Measurements from ENCODE around the gene DNAL4. TPM values are rescaled to one million over a fixed set of nuclear protein-coding genes. Genes with fewer than 3 reads are reported as not detected.
A peak's percentile ranks its signal among the peaks of the same experiment; 100 is the strongest.

Gene DNAL4
- total and polyA plus RNA-seq, 12 donors, result 7.7 to 11.7 (median 9.9) TPM

DNA sequence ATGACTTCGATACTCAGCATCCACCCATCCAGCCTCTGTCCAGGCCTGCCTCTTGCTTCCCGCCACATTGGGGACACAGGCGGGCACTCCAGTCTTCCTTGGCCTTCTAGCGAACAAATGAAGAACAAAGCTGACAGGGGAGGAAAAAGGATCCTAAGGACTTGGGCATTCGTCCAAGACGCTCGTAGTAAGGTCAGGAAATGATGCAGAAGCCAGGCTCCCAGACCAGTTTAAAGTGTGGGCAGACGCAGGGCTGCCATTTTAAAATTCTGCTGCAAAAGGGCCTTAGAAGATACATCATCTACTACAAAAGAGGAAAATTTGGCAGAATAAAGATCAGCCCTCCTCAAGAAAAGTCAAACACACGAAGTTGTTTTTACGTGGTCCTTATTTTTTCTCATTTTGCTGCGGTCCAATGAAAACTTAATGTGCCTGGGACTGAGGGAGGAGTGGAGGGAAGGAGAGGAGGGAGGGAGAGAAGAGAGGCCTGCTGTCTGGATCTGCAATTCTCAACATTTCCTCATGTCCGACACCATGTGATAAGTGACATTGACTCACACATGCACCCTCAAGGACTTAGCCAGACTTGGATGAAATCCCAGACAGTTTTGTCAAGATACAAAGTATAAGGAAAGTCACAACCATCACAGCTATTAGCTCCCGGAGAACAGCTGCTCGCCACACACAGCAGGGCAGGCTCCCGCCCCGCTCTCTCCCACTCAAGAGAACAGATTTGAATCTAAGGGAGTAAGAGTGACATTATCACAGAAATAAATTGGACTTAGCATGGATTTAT, 5.7 kb downstream of the DNAL4 start:
- peak; percentile 42 to 72 for DNase-seq
- WGBS, 2 donors, result 22 to 28% methylated on average over 16 of the region's 16 CpGs

GRCh38 chr22:38786631-38787030, 7.3 kb downstream of the DNAL4 start:
- peaks cover 27 to 78% (median 59%) of the 10 kb centered on the region in 9 donors for H3K4me1 ChIP-seq
- peaks cover 0 to 33% (median 0%) of the 10 kb centered on the region in 9 donors for H3K36me3 ChIP-seq
- H3K27me3 ChIP-seq, result no peaks in the 10 kb centered on the region
- ATAC-seq (peak in 1 of 8 donors; percentile 8), DNase-seq (no peak)
- no peaks in the 10 kb centered on the region for H3K9me3 ChIP-seq
- no peak overlapping the region for H3K4me3 ChIP-seq
- TF ChIP-seq, protein P1, sequence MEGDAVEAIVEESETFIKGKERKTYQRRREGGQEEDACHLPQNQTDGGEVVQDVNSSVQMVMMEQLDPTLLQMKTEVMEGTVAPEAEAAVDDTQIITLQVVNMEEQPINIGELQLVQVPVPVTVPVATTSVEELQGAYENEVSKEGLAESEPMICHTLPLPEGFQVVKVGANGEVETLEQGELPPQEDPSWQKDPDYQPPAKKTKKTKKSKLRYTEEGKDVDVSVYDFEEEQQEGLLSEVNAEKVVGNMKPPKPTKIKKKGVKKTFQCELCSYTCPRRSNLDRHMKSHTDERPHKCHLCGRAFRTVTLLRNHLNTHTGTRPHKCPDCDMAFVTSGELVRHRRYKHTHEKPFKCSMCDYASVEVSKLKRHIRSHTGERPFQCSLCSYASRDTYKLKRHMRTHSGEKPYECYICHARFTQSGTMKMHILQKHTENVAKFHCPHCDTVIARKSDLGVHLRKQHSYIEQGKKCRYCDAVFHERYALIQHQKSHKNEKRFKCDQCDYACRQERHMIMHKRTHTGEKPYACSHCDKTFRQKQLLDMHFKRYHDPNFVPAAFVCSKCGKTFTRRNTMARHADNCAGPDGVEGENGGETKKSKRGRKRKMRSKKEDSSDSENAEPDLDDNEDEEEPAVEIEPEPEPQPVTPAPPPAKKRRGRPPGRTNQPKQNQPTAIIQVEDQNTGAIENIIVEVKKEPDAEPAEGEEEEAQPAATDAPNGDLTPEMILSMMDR (IDR thresholded peaks at IDR 0.05), result no peak
- 71 to 76% methylated on average over 3 of the region's 3 CpGs for WGBS, 2 donors
- peak overlapping the region; percentile 68 to 92 (median 83) for H3K27ac ChIP-seq
- intact Hi-C loops (cut with DNase I), result loop anchor here in 2 of 10 donors (5.0 to 10.0 kb wide), 2 partner anchors 56 to 528 kb away; partner anchors contain the start of genes NPTXR (in 1 of the 2) and RPL3 (in 1 of the 2)

More for the DNA sequence above, 5.7 kb downstream of the DNAL4 start:
- TF ChIP-seq, protein P1 (IDR thresholded peaks at IDR 0.05), result no peak
- H3K9me3 ChIP-seq, result no peaks in the 10 kb centered on the region
- peak; percentile 76 to 91 (median 81) for ATAC-seq
- intact Hi-C loops (cut with DNase I), result loop anchor here in 2 of 10 donors (5.0 to 10.0 kb wide), 2 partner anchors 54 to 527 kb away; partner anchors contain the start of genes NPTXR (in 1 of the 2) and RPL3 (in 1 of the 2)
- peaks cover 24 to 70% (median 46%) of the 10 kb centered on the region in 9 donors for H3K4me1 ChIP-seq
- no peaks in the 10 kb centered on the region for H3K27me3 ChIP-seq
- peaks cover 0 to 24% (median 0%) of the 10 kb centered on the region in 9 donors for H3K36me3 ChIP-seq
- H3K4me3 ChIP-seq, result no peak overlapping the region
- peak overlapping the region; percentile 79 to 92 (median 84) for H3K27ac ChIP-seq

GRCh38 chr22:38784856-38785255, 9.1 kb downstream of the DNAL4 start:
- Histone ChIP-seq H3K27me3 (no peaks in the 10 kb centered on the region), H3K9me3 (no peaks in the 10 kb centered on the region), H3K27ac (peak overlapping the region; percentile 68 to 92 (median 83)), H3K36me3 (peaks cover 0 to 40% (median 10%) of the 10 kb centered on the region in 9 donors), H3K4me1 (peaks cover 30 to 94% (median 72%) of the 10 kb centered on the region in 9 donors), H3K4me3 (no peak overlapping the region)
- WGBS, 2 donors, result 87 to 93% methylated on average over 5 of the region's 5 CpGs
- ATAC-seq (no peak), DNase-seq (no peak)
- TF ChIP-seq, protein P1 (IDR thresholded peaks at IDR 0.05), result no peak
- intact Hi-C loops (cut with DNase I), result loop anchor here in 2 of 10 donors (5.0 to 10.0 kb wide), 2 partner anchors 57 to 530 kb away; partner anchors contain the start of genes NPTXR (in 2 of the 2) and RPL3 (in 1 of the 2)

DNA sequence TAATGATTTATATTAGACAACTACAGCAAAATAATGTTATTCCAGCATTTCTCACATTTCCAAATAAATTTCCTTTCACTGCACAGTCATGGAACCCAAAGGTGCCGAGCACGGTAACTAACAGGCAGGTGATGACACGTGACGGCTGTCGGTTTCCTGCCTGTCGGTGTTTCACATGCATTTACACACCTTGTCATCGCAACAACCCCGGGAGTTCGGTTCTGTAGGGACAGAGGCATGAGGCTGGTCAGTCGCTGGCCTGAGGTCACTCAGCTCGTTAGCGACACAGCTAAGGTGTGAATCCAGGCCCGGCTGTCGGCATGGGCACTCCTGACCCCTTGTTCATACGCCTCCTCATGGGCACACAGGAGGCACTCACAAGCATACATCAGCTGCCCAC, 9.9 kb downstream of the DNAL4 start:
- ATAC-seq, result no peak
- DNase-seq, result no peak
- H3K4me3 ChIP-seq, result no peak overlapping the region
- TF ChIP-seq, protein P1 (IDR thresholded peaks at IDR 0.05), result no peak
- no peaks in the 10 kb centered on the region for H3K27me3 ChIP-seq
- H3K9me3 ChIP-seq, result no peaks in the 10 kb centered on the region
- peaks cover 28 to 88% (median 67%) of the 10 kb centered on the region in 9 donors for H3K4me1 ChIP-seq
- intact Hi-C loops (cut with DNase I), result loop anchor here in 1 of 10 donors (5.0 to 10.0 kb wide), 2 partner anchors 58 to 531 kb away; partner anchors contain the start of genes NPTXR and RPL3
- WGBS, 2 donors, result 86 to 91% methylated on average over 15 of the region's 15 CpGs
- peak overlapping the region in 7 of 10 donors; percentile 33 to 92 (median 84) for H3K27ac ChIP-seq
- peaks cover 0 to 41% (median 12%) of the 10 kb centered on the region in 9 donors for H3K36me3 ChIP-seq
